ENCODE data around the gene SSH2.

GRCh38 chr17:29782917-29783316 is 147.1 kb downstream of the SSH2 start:
- no peak for TF ChIP-seq EGR1 (IDR thresholded peaks at IDR 0.05; ENCODE audit: low read depth in 2 of 2)
- TF ChIP-seq, protein P1, sequence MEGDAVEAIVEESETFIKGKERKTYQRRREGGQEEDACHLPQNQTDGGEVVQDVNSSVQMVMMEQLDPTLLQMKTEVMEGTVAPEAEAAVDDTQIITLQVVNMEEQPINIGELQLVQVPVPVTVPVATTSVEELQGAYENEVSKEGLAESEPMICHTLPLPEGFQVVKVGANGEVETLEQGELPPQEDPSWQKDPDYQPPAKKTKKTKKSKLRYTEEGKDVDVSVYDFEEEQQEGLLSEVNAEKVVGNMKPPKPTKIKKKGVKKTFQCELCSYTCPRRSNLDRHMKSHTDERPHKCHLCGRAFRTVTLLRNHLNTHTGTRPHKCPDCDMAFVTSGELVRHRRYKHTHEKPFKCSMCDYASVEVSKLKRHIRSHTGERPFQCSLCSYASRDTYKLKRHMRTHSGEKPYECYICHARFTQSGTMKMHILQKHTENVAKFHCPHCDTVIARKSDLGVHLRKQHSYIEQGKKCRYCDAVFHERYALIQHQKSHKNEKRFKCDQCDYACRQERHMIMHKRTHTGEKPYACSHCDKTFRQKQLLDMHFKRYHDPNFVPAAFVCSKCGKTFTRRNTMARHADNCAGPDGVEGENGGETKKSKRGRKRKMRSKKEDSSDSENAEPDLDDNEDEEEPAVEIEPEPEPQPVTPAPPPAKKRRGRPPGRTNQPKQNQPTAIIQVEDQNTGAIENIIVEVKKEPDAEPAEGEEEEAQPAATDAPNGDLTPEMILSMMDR (IDR thresholded peaks at IDR 0.05; ENCODE audit: low read depth, low read length, missing input control), result no peak
- no peak for TF ChIP-seq GABPA (IDR thresholded peaks at IDR 0.05 in 1 of 2, conservative IDR thresholded peaks at IDR 0.05 in 1 of 2)
- TF ChIP-seq YY1 (IDR thresholded peaks at IDR 0.05), result no peak
